ENCODE data around the gene AP4B1.
"Not testable (repeated sequence)": the region's sequence is repeated elsewhere in the genome, so short reads cannot be mapped to it uniquely, and the experiment has no call there.

AP4B1 gene

DNA sequence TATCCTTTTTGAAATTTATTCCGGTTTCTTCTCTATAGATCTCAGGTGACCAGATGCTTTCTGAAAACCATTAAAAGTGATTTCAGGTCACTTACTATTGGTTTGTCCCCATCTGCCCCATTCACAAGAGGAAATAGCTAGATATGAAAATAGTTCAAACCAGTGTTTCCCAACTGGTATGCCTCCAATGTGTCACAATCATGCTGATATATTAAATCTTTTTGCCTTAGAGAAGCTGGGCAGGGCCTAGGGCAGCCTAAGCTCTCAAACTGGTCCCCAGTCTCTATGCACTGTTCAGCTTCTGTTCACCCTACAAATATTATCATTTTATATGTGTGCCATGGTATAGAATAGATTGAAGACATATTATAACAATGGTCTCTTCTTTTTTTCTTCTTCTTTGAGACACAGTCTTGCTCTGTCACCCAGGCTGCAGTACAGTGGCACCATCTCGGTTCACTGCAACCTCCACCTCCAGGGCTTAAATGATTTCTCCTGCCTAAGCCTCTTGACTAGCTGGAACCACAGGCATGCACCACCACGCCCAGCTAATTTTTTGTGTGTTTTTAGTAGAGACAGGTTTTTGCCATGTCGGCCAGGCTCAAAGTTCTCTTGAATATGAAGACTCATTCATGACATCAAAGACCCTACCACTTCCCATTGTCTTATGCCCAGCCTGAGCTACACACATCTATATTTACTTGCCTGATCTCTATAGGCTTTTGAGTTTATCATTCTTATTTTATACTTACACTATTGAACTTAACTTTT lies 48.8 kb downstream of the AP4B1 start:
- DNase-seq: no peak

GRCh38 chr1:113854234-113854633 lies 50.4 kb downstream of the AP4B1 start:
- DNase-seq: no peak

GRCh38 chr1:113852694-113853093 lies 51.9 kb downstream of the AP4B1 start:
- not testable (repeated sequence) for DNase-seq

DNA sequence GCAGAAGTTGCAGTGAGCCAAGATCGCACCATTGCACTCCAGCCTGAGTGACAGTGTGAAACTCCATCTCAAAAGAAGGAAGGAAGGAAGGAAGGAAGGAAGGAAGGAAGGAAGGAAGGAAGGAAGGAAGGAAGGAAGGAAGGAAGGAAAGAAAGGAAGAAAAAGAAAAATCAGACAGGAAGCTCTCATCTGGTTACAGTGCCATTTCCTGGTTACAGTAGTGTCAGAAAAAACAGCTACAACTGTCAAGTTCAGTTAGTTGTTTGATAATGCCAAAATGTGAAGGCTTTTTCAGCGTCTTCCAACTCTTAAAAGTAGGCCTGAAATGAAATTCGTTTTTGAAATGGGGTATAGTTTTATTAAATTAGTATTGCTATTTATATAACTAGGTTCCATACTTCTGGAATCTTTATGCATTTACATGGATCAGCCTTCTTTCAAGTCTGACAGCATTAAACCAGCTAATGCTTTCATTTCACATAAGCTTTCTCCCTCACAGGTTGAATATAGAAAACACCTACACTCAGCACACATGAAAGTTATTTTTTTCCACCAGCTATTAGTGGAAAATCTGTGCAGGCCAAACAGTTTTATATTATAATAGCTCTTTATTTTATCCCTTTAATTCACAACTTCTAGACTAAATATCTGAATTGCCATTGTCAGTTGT lies 54.3 kb downstream of the AP4B1 start:
- DNase-seq: no peak

GRCh38 chr1:113849072-113849471 lies 55.5 kb downstream of the AP4B1 start:
- no peak for DNase-seq

- DNase-seq: no peak
Measured at GRCh38 chr1:113846391-113847035, 58.1 kb downstream of the AP4B1 start.

Measured in NCI-H774 (cell line).